LNCaP clone FGC (cell line): ENCODE results near the gene EHMT1.

Experiments used
- DNase-seq: peaks from one replicate; pipeline ENCODE4 v3.0.0-alpha.2; 2011; ENCODE audit warnings: low read depth
- H3K4me3 ChIP-seq: 2 replicates; pipeline ENCODE4 v1.5.1; 2011; ENCODE audit warnings: mild to moderate bottlenecking, low read depth, low read length, control low read depth
- CTCF ChIP-seq: IDR thresholded peaks from 2 replicates; pipeline ENCODE4 v1.5.1; 2012; ENCODE audit warnings: mild to moderate bottlenecking; ENCODE audit not compliant: control insufficient read depth, insufficient read depth; ENCODE audit errors: extremely low read depth

EHMT1 gene

GRCh38 chr9:137611623-137612609, 6.9 kb upstream of the EHMT1 start:
- peak overlapping the region; percentile 19; the same call in 1 of the 2 replicates for H3K4me3 ChIP-seq
- TF ChIP-seq CTCF, result peak; percentile 17; the same call in 1 of the 2 replicates
- peak; percentile 96 for DNase-seq

GRCh38 chr9:137612741-137613142, 6.1 kb upstream of the EHMT1 start:
- no peak for TF ChIP-seq CTCF
- no peak for DNase-seq
- peak overlapping the region; percentile 19; the same call in 1 of the 2 replicates for H3K4me3 ChIP-seq

GRCh38 chr9:137613259-137613658, 5.5 kb upstream of the EHMT1 start:
- TF ChIP-seq CTCF, result no peak

GRCh38 chr9:137613738-137614523, 4.9 kb upstream of the EHMT1 start:
- no peak for TF ChIP-seq CTCF
- H3K4me3 ChIP-seq, result no peak overlapping the region
- no peak for DNase-seq

More at GRCh38 chr9:137613259-137613658, 5.5 kb upstream of the EHMT1 start:
- H3K4me3 ChIP-seq, result no peak overlapping the region
- no peak for DNase-seq

- no peak for DNase-seq
- TF ChIP-seq CTCF, result 0 out of 2 replicates have a peak, but pooled peaks have one; percentile 7
- H3K4me3 ChIP-seq, result no peak overlapping the region
These were observed 4.0 kb upstream of the EHMT1 start for GRCh38 chr9:137614631-137615386.

GRCh38 chr9:137615387-137615871, 3.4 kb upstream of the EHMT1 start:
- no peak overlapping the region for H3K4me3 ChIP-seq
- no peak for TF ChIP-seq CTCF
- no peak for DNase-seq
